HEK293 (cell line): ENCODE measurements around the gene ZNF236.

Experiments
- CTCF ChIP-seq: fragments of 450-650 bp; formaldehyde crosslinking; IDR thresholded peaks from 2 replicates; pipeline ENCODE4 v1.5.1; 2016; ENCODE audit warnings: missing biosample characterization, missing genetic modification characterization
- REST ChIP-seq: fragments of 450-650 bp; formaldehyde crosslinking; IDR thresholded peaks from 2 replicates; pipeline ENCODE4 v1.5.1; 2016; ENCODE audit warnings: missing biosample characterization, missing genetic modification characterization
- ZNF23 ChIP-seq: fragments of 450-650 bp; formaldehyde crosslinking; IDR thresholded peaks from 2 replicates; pipeline ENCODE4 v1.5.1; 2016; ENCODE audit warnings: missing biosample characterization, missing genetic modification characterization, borderline replicate concordance
- ZNF335 ChIP-seq: fragments of 450-650 bp; formaldehyde crosslinking; conservative IDR thresholded peaks from 2 replicates; pipeline ENCODE4 v1.5.1; 2016; ENCODE audit warnings: missing biosample characterization, missing genetic modification characterization
- ZNF391 ChIP-seq: fragments of 450-650 bp; formaldehyde crosslinking; IDR thresholded peaks from 2 replicates; pipeline ENCODE4 v1.5.1; 2016; ENCODE audit warnings: low read depth, missing biosample characterization, missing genetic modification characterization, borderline replicate concordance
- ZNF404 ChIP-seq: fragments of 450-650 bp; formaldehyde crosslinking; IDR thresholded peaks from 2 replicates; pipeline ENCODE4 v1.5.1; 2017; ENCODE audit warnings: missing biosample characterization, missing genetic modification characterization
- ZNF433 ChIP-seq: fragments of 450-650 bp; formaldehyde crosslinking; IDR thresholded peaks from 2 replicates; pipeline ENCODE4 v1.5.1; 2016; ENCODE audit warnings: missing biosample characterization, missing genetic modification characterization, low read depth
- ZNF610 ChIP-seq: fragments of 450-650 bp; formaldehyde crosslinking; IDR thresholded peaks from 2 replicates; pipeline ENCODE4 v1.5.1; 2016; ENCODE audit warnings: missing biosample characterization, missing genetic modification characterization, borderline replicate concordance
- ZSCAN23 ChIP-seq: fragments of 450-650 bp; formaldehyde crosslinking; IDR thresholded peaks from 2 replicates; pipeline ENCODE4 v1.5.1; 2016; ENCODE audit warnings: missing biosample characterization, missing genetic modification characterization
- ZSCAN30 ChIP-seq: fragments of 450-650 bp; IDR thresholded peaks from 2 replicates; pipeline ENCODE4 v1.5.1; 2018; ENCODE audit warnings: missing biosample characterization, mild to moderate bottlenecking, missing genetic modification characterization, moderate library complexity

- no peak for TF ChIP-seq ZSCAN30 (tag by site-specific recombination)
- TF ChIP-seq ZNF391 (tag by site-specific recombination), result no peak
- TF ChIP-seq CTCF (tag by site-specific recombination), result no peak
- TF ChIP-seq ZNF404, result no peak
- TF ChIP-seq ZNF610 (tag by site-specific recombination), result no peak
- TF ChIP-seq ZNF335 (tag by site-specific recombination), result no peak
- no peak for TF ChIP-seq ZNF23 (tag by site-specific recombination)
- TF ChIP-seq REST (tag by site-specific recombination), result no peak
- no peak for TF ChIP-seq ZSCAN23 (tag by site-specific recombination)
- TF ChIP-seq ZNF433, result no peak
Measured at GRCh38 chr18:76896677-76897076, 74.3 kb downstream of the ZNF236 start.
